Fibroblast of the aortic adventitia (primary cell): Measurements from ENCODE around the gene DUSP28. TPM values are rescaled to one million over a fixed set of nuclear protein-coding genes. Genes with fewer than 3 reads are reported as not detected.

Experiments
- DNase-seq: peaks from one replicate; pipeline ENCODE4 v3.0.0-alpha.2; 2010; ENCODE audit warnings: low read depth
- H3K4me3 ChIP-seq: 2 replicates; pipeline ENCODE4 v1.5.1; 2011; ENCODE audit warnings: low read depth, mild to moderate bottlenecking, control low read depth, low read length, moderate library complexity
- CTCF ChIP-seq: IDR thresholded peaks from 2 replicates; pipeline ENCODE4 v1.5.1; 2011; ENCODE audit warnings: mild to moderate bottlenecking, low read length, control low read depth, inconsistent platforms; ENCODE audit not compliant: insufficient read depth
- total RNA-seq: library from RNA; depleted of rRNA; stranded (reverse); fragments of >200 nt; gene quantifications from 2 replicates; pipeline ENCODE4 v1.2.3, GENCODE V29; 2012; ENCODE audit warnings: low replicate concordance

DUSP28 gene
- total RNA-seq, 1 donor, result 3.6 TPM

- DNase-seq, result no peak
- no peak for TF ChIP-seq CTCF
- H3K4me3 ChIP-seq, result no peak overlapping the region
These were observed 33.7 kb downstream of the DUSP28 start for GRCh38 chr2:240593703-240594451.

- TF ChIP-seq CTCF, result no peak
- H3K4me3 ChIP-seq, result no peak overlapping the region
- DNase-seq, result no peak
These were observed 34.6 kb downstream of the DUSP28 start for GRCh38 chr2:240594511-240595380.

- no peak for TF ChIP-seq CTCF
- no peak for DNase-seq
- H3K4me3 ChIP-seq, result no peak overlapping the region
These were observed 35.4 kb downstream of the DUSP28 start for GRCh38 chr2:240595381-240596079.

- H3K4me3 ChIP-seq, result no peak overlapping the region
- no peak for TF ChIP-seq CTCF
- DNase-seq, result no peak
These were observed 35.9 kb downstream of the DUSP28 start for GRCh38 chr2:240596080-240596460.

- no peak for DNase-seq
- no peak for TF ChIP-seq CTCF
- H3K4me3 ChIP-seq, result no peak overlapping the region
These were observed 36.4 kb downstream of the DUSP28 start for GRCh38 chr2:240596491-240596931.

- DNase-seq, result no peak
These were observed 36.9 kb downstream of the DUSP28 start for GRCh38 chr2:240597054-240597418.

More at GRCh38 chr2:240597054-240597418, 36.9 kb downstream of the DUSP28 start:
- H3K4me3 ChIP-seq, result no peak overlapping the region
- TF ChIP-seq CTCF, result no peak
